Measurements from ENCODE around the gene OPA1. TPM values are rescaled to one million over a fixed set of nuclear protein-coding genes. Genes with fewer than 3 reads are reported as not detected.

OPA1 gene
- total and polyA plus RNA-seq, 2 of the 13 experiments (the other 11 are each of a cell fraction or from before 2014, with no cell fraction given), result 26.7 to 78.5 TPM

- TF ChIP-seq GRHL1 (CRISPR knock-in tag; conservative IDR thresholded peaks at IDR 0.05) (no peak), ZNF282 (IDR thresholded peaks at IDR 0.05; ENCODE audit: partially characterized antibody) (no peak), FOSL2 (CRISPR knock-in tag; IDR thresholded peaks at IDR 0.05) (peak; percentile 85), ZNF704 (CRISPR knock-in tag; IDR thresholded peaks at IDR 0.05; ENCODE audit: borderline replicate concordance) (no peak; the same call in 1 of the 2 replicates), MNT (IDR thresholded peaks at IDR 0.05) (peak; percentile 76), TOE1 (CRISPR knock-in tag; IDR thresholded peaks at IDR 0.05) (no peak), HHEX (CRISPR knock-in tag; IDR thresholded peaks at IDR 0.05) (no peak; the same call in 1 of the 2 replicates), ZNF160 (CRISPR knock-in tag; IDR thresholded peaks at IDR 0.05) (no peak), SOX6 (IDR thresholded peaks at IDR 0.05) (no peak), SOX6 (CRISPR knock-in tag; IDR thresholded peaks at IDR 0.05) (peak; percentile 92), ZNF326 (CRISPR knock-in tag; IDR thresholded peaks at IDR 0.05; ENCODE audit: borderline replicate concordance) (no peak), ZNF33A (CRISPR knock-in tag; IDR thresholded peaks at IDR 0.05; ENCODE audit: borderline replicate concordance) (no peak; the same call in 1 of the 2 replicates), IRF9 (CRISPR knock-in tag; IDR thresholded peaks at IDR 0.05; ENCODE audit: borderline replicate concordance) (peak; percentile 59; the same call in 1 of the 2 replicates), ZNF205 (CRISPR knock-in tag; IDR thresholded peaks at IDR 0.05) (peak; percentile 71), XRCC5 (optimal IDR thresholded peaks at IDR 0.05; ENCODE audit: low read length) (peak; percentile 62), KAT2B (IDR thresholded peaks at IDR 0.05; ENCODE audit: borderline replicate concordance, low read depth, low read length) (no peak), ZBTB20 (CRISPR knock-in tag; IDR thresholded peaks at IDR 0.05; ENCODE audit: borderline replicate concordance, low read depth) (peak; percentile 72; the same call in 1 of the 2 replicates), ZNF484 (CRISPR knock-in tag; IDR thresholded peaks at IDR 0.05; ENCODE audit: borderline replicate concordance, low read depth) (no peak), RBM39 (IDR thresholded peaks at IDR 0.05; ENCODE audit: low read depth, low read length, poor library complexity, severe bottlenecking) (no peak), ZNF891 (CRISPR knock-in tag; IDR thresholded peaks at IDR 0.05) (peak; percentile 64; the same call in 1 of the 2 replicates), ZBTB21 (CRISPR knock-in tag; IDR thresholded peaks at IDR 0.05) (peak; percentile 79; the same call in 1 of the 2 replicates), ZNF563 (CRISPR knock-in tag; IDR thresholded peaks at IDR 0.05) (no peak)
Observed at GRCh38 chr3:193744048-193744821, 151.2 kb downstream of the OPA1 start (continued).
